RWPE1 (cell line): ENCODE results near the gene SYT7.

Experiments
- CTCF ChIA-PET: fragments of 350-600 bp; sonication (Branson Sonifier 250); formaldehyde crosslinking; extraction: SDS; loops from one replicate; lab custom pipeline; 2021; lab: Yijun Ruan, JAX
- POLR2A ChIA-PET: fragments of 400-600 bp; formaldehyde crosslinking; extraction: SDS; loops from one replicate; lab custom pipeline; 2020; ENCODE audit warnings: antibody characterized with exemption; ENCODE audit not compliant: low non-redundant PET; lab: Yijun Ruan, JAX
- DNase-seq: peaks from one replicate; pipeline ENCODE4 v3.0.0; 2012; ENCODE audit warnings: low spot score
- H3K27ac ChIP-seq: fragments of 450-650 bp; 2 replicates; pipeline ENCODE4 v1.5.1; 2017
- CTCF ChIP-seq: fragments of 450-650 bp; conservative IDR thresholded peaks from 2 replicates; pipeline ENCODE4 v1.5.1; 2017; ENCODE audit warnings: low read depth, mild to moderate bottlenecking

The SYT7 gene

GRCh38 chr11:61522881-61523280 is 58.0 kb downstream of the SYT7 start:
- CTCF ChIA-PET: no interaction called here
- POLR2A ChIA-PET: no interaction called here

DNA sequence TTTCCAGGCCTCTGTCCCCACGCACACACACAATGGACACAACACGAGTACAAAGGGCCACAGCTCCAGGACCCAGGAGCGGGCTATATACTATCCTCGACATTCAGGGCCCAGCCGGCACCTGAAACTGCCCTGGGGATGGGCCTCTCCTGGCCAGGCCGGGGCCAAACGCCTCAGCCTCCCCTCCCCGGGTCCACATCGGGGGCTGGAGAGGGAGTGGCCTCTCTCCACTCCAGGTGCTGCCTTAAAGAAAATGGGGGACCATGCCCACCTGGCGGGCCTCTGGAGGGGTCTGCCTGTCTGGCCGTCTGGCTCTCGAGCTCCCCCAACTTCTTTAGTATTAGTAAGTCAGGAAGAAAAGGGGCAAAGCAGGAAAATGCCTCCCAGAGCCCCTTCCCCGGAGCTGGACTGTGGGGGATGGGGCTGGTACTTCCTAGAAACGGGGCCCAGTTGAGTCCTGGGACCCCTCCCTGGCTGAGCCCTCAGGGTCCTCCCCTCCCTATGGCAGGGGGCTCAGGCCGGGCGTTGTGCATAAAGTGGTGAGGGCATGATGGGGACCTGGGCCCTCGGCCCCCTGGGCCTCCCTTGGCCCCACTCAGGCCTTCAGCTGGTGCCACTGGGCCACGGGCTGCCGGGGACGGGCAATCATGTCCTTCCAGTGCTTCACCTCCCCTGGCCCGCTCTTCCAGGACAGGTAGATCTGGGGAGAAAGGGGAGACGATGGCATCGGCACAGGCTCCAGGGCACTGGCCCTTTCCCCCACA is 62.7 kb downstream of the SYT7 start:
- no peak overlapping the region for H3K27ac ChIP-seq
- CTCF ChIA-PET: interaction anchor here (0.7 to 3.7 kb wide), 11 partner anchors 8 to 110 kb away, joined by 4 to 42 read pairs (median 11); partner anchors contain the start of gene LRRC10B
- no peak for DNase-seq
- POLR2A ChIA-PET: no interaction called here
- TF ChIP-seq CTCF: no peak

More at GRCh38 chr11:61522881-61523280, 58.0 kb downstream of the SYT7 start:
- H3K27ac ChIP-seq: no peak overlapping the region
- no peak for DNase-seq
- TF ChIP-seq CTCF: no peak

GRCh38 chr11:61516675-61517572 is 64.0 kb downstream of the SYT7 start:
- CTCF ChIA-PET: interaction anchor here (0.5 to 3.7 kb wide), 40 partner anchors 9 to 1251 kb away, joined by 3 to 42 read pairs (median 4); partner anchors contain the start of gene LRRC10B
- H3K27ac ChIP-seq: no peak overlapping the region
- TF ChIP-seq CTCF: peak; percentile 97
- POLR2A ChIA-PET: interaction anchor here (0.6 kb wide), 1 partner anchor 217 kb away, joined by 4 read pairs; no protein-coding TSS in a partner anchor
- peak; percentile 72 for DNase-seq

DNA sequence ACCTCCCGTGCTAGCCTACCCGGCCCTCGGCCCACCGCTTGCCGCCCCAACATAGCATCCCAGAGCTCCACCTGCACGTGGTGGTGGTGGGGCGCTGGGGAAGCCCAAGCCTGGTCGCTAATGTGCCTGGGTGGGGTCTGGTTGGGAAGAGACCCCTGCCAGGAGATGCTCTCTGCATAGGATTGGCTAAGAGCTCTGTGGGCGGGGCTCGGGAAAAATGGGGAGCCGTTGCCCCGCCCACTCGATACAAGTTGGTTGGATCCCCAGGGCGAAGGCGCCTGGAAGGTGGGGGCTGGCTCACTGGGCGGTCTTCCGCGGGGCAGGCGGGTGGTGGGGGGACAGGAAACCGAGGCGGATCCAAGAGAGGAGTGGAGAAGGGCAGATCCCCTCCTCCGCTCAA is 64.7 kb downstream of the SYT7 start:
- ChIA-PET CTCF (interaction anchor here (0.6 to 3.7 kb wide), 27 partner anchors 8 to 1251 kb away, joined by 3 to 42 read pairs (median 6); partner anchors contain the start of gene LRRC10B), POLR2A (interaction anchor here (0.6 kb wide), 1 partner anchor 218 kb away, joined by 4 read pairs; no protein-coding TSS in a partner anchor)
- TF ChIP-seq CTCF: no peak
- no peak overlapping the region for H3K27ac ChIP-seq
- DNase-seq: no peak

GRCh38 chr11:61515686-61516085 is 65.2 kb downstream of the SYT7 start:
- H3K27ac ChIP-seq: no peak overlapping the region
- CTCF ChIA-PET: interaction anchor here (0.7 to 3.7 kb wide), 8 partner anchors 15 to 181 kb away, joined by 3 to 42 read pairs (median 10); no protein-coding TSS in a partner anchor
- no peak for TF ChIP-seq CTCF
- no peak for DNase-seq
- POLR2A ChIA-PET: no interaction called here
